Nephron (organoid): ENCODE measurements around the gene ZPR1.
"Not testable (repeated sequence)": the region's sequence is repeated elsewhere in the genome, so short reads cannot be mapped to it uniquely, and the experiment has no call there.

Experiments used
- H3K27ac Mint-ChIP-seq, 3 experiments: 2 replicates each; pipeline ENCODE4 v1.8.0; 2020; ENCODE audit warnings: mixed read lengths in 3 of 3, mild to moderate bottlenecking in 2 of 3, moderate library complexity in 1 of 3
- H3K27me3 Mint-ChIP-seq: 2 replicates; pipeline ENCODE4 v1.8.0; 2021; ENCODE audit warnings: low read depth, mild to moderate bottlenecking, moderate library complexity, mixed read lengths
- H3K36me3 Mint-ChIP-seq: 2 replicates; pipeline ENCODE4 v1.8.0; 2020; ENCODE audit warnings: low read depth, mixed read lengths
- H3K4me1 Mint-ChIP-seq: 2 replicates; pipeline ENCODE4 v1.8.0; 2020; ENCODE audit warnings: mixed read lengths
- H3K4me3 Mint-ChIP-seq, 3 experiments: 2 replicates each; pipeline ENCODE4 v1.8.0; 2020; ENCODE audit warnings: mild to moderate bottlenecking in 3 of 3, mixed read lengths in 3 of 3, moderate library complexity in 2 of 3
- H3K9me3 Mint-ChIP-seq: 2 replicates; pipeline ENCODE4 v1.8.0; 2020; ENCODE audit warnings: mixed read lengths
- TF ChIP-seq, protein P1 (sequence below), 3 experiments: fragments of 200-600 bp; sonication (generic); IDR thresholded peaks; one replicate each; pipeline ENCODE4 v1.5.0; 2021; ENCODE audit warnings: antibody characterized with exemption in 3 of 3; ENCODE audit not compliant: unreplicated experiment in 3 of 3

The ZPR1 gene

GRCh38 chr11:116808262-116809175 lies 20.7 kb upstream of the ZPR1 start:
- Mint-ChIP-seq H3K4me3 (no peak overlapping the region), H3K27ac (no peak overlapping the region), H3K36me3 (no peaks in the 10 kb centered on the region), H3K27me3 (peaks cover 4% of the 10 kb centered on the region), H3K9me3 (no peaks in the 10 kb centered on the region), H3K4me1 (no peaks in the 10 kb centered on the region)
- TF ChIP-seq, protein P1, sequence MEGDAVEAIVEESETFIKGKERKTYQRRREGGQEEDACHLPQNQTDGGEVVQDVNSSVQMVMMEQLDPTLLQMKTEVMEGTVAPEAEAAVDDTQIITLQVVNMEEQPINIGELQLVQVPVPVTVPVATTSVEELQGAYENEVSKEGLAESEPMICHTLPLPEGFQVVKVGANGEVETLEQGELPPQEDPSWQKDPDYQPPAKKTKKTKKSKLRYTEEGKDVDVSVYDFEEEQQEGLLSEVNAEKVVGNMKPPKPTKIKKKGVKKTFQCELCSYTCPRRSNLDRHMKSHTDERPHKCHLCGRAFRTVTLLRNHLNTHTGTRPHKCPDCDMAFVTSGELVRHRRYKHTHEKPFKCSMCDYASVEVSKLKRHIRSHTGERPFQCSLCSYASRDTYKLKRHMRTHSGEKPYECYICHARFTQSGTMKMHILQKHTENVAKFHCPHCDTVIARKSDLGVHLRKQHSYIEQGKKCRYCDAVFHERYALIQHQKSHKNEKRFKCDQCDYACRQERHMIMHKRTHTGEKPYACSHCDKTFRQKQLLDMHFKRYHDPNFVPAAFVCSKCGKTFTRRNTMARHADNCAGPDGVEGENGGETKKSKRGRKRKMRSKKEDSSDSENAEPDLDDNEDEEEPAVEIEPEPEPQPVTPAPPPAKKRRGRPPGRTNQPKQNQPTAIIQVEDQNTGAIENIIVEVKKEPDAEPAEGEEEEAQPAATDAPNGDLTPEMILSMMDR (IDR thresholded peaks at IDR 0.05; ENCODE audit: unreplicated experiment in 3 of 3) = no peak

DNA sequence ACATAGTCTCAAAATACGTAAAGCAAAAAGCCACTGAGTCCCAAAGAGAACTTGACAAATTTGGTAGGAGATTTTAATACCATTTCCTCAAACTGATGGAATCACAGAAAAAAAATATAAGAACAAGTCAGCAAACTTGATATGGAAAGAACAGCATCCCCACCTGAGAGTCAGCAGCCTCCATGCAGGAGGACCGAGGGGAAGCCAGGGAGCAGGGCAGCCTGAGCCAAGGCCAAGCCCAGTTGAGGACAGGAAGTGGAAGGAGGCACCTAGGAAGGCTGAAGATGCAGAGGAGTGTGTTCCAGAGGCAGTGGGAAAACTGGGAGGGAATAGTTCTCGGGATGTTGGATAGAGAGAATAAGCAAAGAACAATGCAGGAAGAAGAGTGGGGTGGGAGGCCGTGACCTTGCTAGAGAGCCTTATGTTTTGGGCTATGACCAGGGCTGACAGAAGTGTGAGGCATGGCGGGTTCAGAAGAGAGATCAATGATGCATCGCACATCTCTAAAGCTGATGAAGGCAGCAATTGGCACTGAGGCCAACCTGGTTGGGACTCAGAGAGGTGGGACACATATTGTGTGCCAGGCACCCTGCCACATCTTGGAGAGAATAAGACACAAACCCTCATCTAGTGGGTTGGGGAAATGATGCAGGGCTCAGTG lies 19.9 kb upstream of the ZPR1 start:
- H3K4me3 Mint-ChIP-seq = no peak overlapping the region

DNA sequence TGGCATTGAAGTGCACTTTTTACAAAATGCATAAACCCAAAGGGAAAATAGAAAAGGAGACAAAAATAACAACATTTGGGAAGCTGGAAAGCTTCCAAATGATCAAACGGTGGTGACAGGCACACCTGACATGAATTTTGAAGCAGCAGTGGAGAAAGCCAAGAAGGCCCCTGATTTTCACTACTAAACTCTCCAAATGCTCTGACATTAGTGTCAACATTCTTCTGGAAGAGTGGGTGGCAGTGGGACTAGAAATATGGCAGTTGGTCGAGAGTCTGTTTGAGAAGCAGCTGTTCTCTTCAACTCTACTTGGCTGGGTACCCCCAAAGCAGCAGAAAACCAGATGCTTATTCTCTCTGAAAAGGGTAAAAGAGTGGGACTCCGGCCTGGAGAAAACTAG lies 16.2 kb upstream of the ZPR1 start:
- Mint-ChIP-seq H3K9me3 (no peaks in the 10 kb centered on the region), H3K27ac (no peak overlapping the region), H3K4me1 (no peaks in the 10 kb centered on the region), H3K27me3 (peaks cover 4% of the 10 kb centered on the region), H3K36me3 (no peaks in the 10 kb centered on the region), H3K4me3 (no peak overlapping the region)
- TF ChIP-seq, protein P1 (IDR thresholded peaks at IDR 0.05; ENCODE audit: unreplicated experiment in 3 of 3) = no peak

More for the DNA sequence above, 19.9 kb upstream of the ZPR1 start:
- Mint-ChIP-seq H3K36me3 (no peaks in the 10 kb centered on the region), H3K27ac (no peak overlapping the region), H3K9me3 (no peaks in the 10 kb centered on the region), H3K4me1 (no peaks in the 10 kb centered on the region), H3K27me3 (peaks cover 4% of the 10 kb centered on the region)
- TF ChIP-seq, protein P1 (IDR thresholded peaks at IDR 0.05; ENCODE audit: unreplicated experiment in 3 of 3) = no peak

DNA sequence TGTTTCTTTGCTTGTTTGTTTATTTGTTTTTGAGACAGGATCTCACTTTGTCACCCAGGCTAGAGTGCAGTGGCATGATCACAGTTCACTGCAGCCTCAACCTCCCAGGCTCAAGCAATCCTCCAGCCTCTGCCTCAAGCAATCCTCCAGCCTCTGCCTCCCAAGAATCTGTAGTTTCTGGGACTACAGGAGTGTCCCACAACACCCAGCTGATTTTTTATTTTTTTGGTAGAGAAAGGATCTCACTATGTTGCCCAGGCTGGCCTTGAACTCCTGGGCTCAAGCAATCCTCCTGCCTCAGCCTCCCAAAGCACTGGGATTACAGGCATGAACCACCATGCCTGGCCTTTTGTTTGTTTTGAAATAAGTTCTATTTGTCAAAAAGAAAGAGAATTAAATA lies 13.8 kb upstream of the ZPR1 start:
- not testable (repeated sequence) for H3K27me3 Mint-ChIP-seq, H3K36me3 Mint-ChIP-seq, H3K9me3 Mint-ChIP-seq, H3K4me1 Mint-ChIP-seq, H3K4me3 Mint-ChIP-seq, H3K27ac Mint-ChIP-seq

DNA sequence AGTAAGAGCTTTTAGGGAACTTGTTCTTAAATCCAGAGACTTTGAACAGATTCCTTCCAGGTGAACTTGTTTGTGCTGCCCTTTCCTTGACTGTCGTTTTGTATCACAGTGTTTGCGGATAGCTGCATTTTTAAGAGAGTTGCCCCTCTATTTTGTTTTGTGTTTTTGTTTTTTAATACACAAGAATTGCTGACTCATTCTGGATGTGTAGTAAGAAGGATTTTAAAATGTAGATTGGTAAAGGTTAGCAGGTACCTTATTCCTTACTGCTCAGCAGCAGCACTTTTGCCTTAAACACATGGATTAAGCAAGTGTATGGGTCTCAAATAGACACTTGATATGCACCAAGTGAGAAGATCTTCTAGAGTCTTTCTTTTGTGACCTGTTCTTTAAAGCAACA lies 12.8 kb upstream of the ZPR1 start:
- TF ChIP-seq, protein P1 (IDR thresholded peaks at IDR 0.05; ENCODE audit: unreplicated experiment in 3 of 3) = no peak
- H3K36me3 Mint-ChIP-seq = no peaks in the 10 kb centered on the region
- H3K27ac Mint-ChIP-seq = no peak overlapping the region
- no peaks in the 10 kb centered on the region for H3K4me1 Mint-ChIP-seq
- no peaks in the 10 kb centered on the region for H3K9me3 Mint-ChIP-seq
- H3K4me3 Mint-ChIP-seq = no peak overlapping the region
- H3K27me3 Mint-ChIP-seq = peaks cover 5% of the 10 kb centered on the region

DNA sequence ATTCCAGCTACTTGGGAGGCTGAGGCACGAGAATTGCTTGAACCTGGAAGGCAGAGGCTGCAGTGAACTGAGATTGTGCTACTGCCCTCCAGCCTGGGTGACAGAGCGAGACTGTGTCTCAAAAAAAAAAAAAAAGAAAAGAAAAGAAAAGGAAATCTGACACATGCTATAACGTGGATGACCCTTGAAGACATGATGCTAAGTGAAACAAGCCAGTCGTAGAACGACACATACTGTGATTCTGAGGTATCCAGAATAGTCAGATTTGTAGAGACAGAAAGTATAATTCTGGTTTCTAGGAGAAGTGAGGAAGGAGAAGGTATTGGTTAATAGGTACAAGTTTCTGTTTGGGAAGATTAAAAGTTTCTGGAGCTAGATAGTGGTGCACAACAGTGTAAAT lies 10.5 kb upstream of the ZPR1 start:
- H3K27me3 Mint-ChIP-seq = peaks cover 5% of the 10 kb centered on the region
- no peak overlapping the region for H3K27ac Mint-ChIP-seq
- no peaks in the 10 kb centered on the region for H3K4me1 Mint-ChIP-seq
- no peak overlapping the region for H3K4me3 Mint-ChIP-seq
- H3K36me3 Mint-ChIP-seq = no peaks in the 10 kb centered on the region
- TF ChIP-seq, protein P1 (IDR thresholded peaks at IDR 0.05; ENCODE audit: unreplicated experiment in 3 of 3) = no peak
- H3K9me3 Mint-ChIP-seq = no peaks in the 10 kb centered on the region
